B cell (primary cell): ENCODE measurements around the gene MEGF11. TPM values are rescaled to one million over a fixed set of nuclear protein-coding genes. Genes with fewer than 3 reads are reported as not detected.

Experiments used
- ATAC-seq: fragments of 200-7000 bp; cut with Tn5 transposase; one replicate; pipeline ENCODE4 v1.10.0; 2021; ENCODE audit warnings: low read depth, mild to moderate bottlenecking, moderate number of reproducible peaks, moderate library complexity
- CTCF ChIA-PET: fragments of 350-600 bp; sonication (Branson Sonifier 250); formaldehyde crosslinking; loops from one replicate; lab custom pipeline; 2021; ENCODE audit warnings: antibody characterized with exemption, inconsistent platforms; lab: Charles Lee
- POLR2A ChIA-PET: fragments of 350-600 bp; sonication (Branson Sonifier 250); formaldehyde crosslinking; loops from one replicate; lab custom pipeline; 2021; ENCODE audit warnings: antibody characterized with exemption; lab: Charles Lee
- DNase-seq: peaks from one replicate; pipeline ENCODE4 v3.0.0; 2013
- H2AFZ ChIP-seq: 2 replicates; pipeline ENCODE4 v1.6.1; 2012; ENCODE audit warnings: mild to moderate bottlenecking, low read depth, low read length; ENCODE audit not compliant: insufficient read depth, poor library complexity, severe bottlenecking
- H3K27ac ChIP-seq, 2 donors: 1 replicate in 1 of 2; 2 replicates in 1 of 2; pipeline ENCODE4 v1.5.1; 2012 to 2013; ENCODE audit warnings: low read length in 2 of 2, mild to moderate bottlenecking in 2 of 2, moderate library complexity in 1 of 2
- H3K27me3 ChIP-seq, 4 experiments: fragments of 200-600 bp in 1 of 4; sonication (generic) in 1 of 4; replicated peaks in 1 of 4; 1 replicate in 2 of 4; 2 replicates in 2 of 4; pipeline versions ENCODE4 v1.6.1 to v1.7.0; 2013 to 2016; ENCODE audit warnings: low read length in 3 of 4, mild to moderate bottlenecking in 2 of 4, mixed read lengths in 1 of 4, moderate library complexity in 1 of 4; ENCODE audit not compliant: insufficient read depth in 4 of 4, control insufficient read depth in 3 of 4; ENCODE audit errors: control extremely low read depth in 1 of 4
- H3K36me3 ChIP-seq, 2 experiments: replicated peaks in 1 of 2; 1 replicate in 1 of 2; 2 replicates in 1 of 2; pipeline versions ENCODE4 v1.6.1 to v1.7.1; 2013; ENCODE audit warnings: low read length in 1 of 2; ENCODE audit not compliant: insufficient read depth in 2 of 2, control insufficient read depth in 1 of 2; ENCODE audit errors: control extremely low read depth in 1 of 2, extremely low read depth in 1 of 2
- H3K4me1 ChIP-seq, 2 donors: fragments of 200-600 bp in 1 of 2; sonication (generic) in 1 of 2; 1 replicate in 1 of 2; 2 replicates in 1 of 2; pipeline versions ENCODE4 v1.5.1 to v1.6.1; 2013 to 2017; ENCODE audit warnings: low read length in 2 of 2; ENCODE audit not compliant: control insufficient read depth in 2 of 2, insufficient read depth in 2 of 2
- H3K4me2 ChIP-seq: replicated peaks from 2 replicates; pipeline ENCODE3; 2012; ENCODE audit warnings: mild to moderate bottlenecking, low read depth, low read length; ENCODE audit not compliant: poor library complexity, severe bottlenecking
- H3K4me3 ChIP-seq, 5 experiments: fragments of 200-600 bp in 1 of 5; sonication (generic) in 1 of 5; 1 replicate in 3 of 5; 2 replicates in 2 of 5; pipeline versions ENCODE4 v1.5.1 to v1.7.0; 2011 to 2016; ENCODE audit warnings: low read length in 4 of 5, mild to moderate bottlenecking in 4 of 5, low read depth in 2 of 5, control low read depth in 1 of 5, moderate library complexity in 1 of 5; ENCODE audit not compliant: insufficient read depth in 1 of 5; ENCODE audit errors: control extremely low read depth in 1 of 5, extremely low read depth in 1 of 5
- H3K79me2 ChIP-seq: fragments of 200-600 bp; sonication (generic); one replicate; pipeline ENCODE4 v1.6.0; 2016; ENCODE audit warnings: low read length; ENCODE audit not compliant: control insufficient read depth, insufficient read depth
- H3K9ac ChIP-seq: fragments of 200-600 bp; sonication (generic); 2 replicates; pipeline ENCODE4 v1.6.1; 2017; ENCODE audit warnings: mild to moderate bottlenecking, low read length, moderate library complexity
- H3K9me3 ChIP-seq, 3 donors: one replicate each; pipeline versions ENCODE4 v1.6.1 to v1.7.1; 2013; ENCODE audit warnings: low read length in 2 of 3; ENCODE audit not compliant: control insufficient read depth in 2 of 3, insufficient read depth in 1 of 3; ENCODE audit errors: control extremely low read depth in 1 of 3
- H4K20me1 ChIP-seq: 2 replicates; pipeline ENCODE4 v1.6.0; 2012; ENCODE audit warnings: mild to moderate bottlenecking, low read length; ENCODE audit not compliant: insufficient read depth, control insufficient read depth, poor library complexity, severe bottlenecking
- H3K27ac Mint-ChIP-seq: one replicate; pipeline ENCODE4 v1.8.0; 2021; ENCODE audit warnings: mixed read lengths
- H3K27me3 Mint-ChIP-seq: one replicate; pipeline ENCODE4 v1.8.0; 2021; ENCODE audit warnings: mixed read lengths
- H3K4me1 Mint-ChIP-seq: one replicate; pipeline ENCODE4 v1.8.0; 2021; ENCODE audit warnings: mixed read lengths
- H3K4me3 Mint-ChIP-seq: one replicate; pipeline ENCODE4 v1.8.0; 2021; ENCODE audit warnings: mixed read lengths
- H3K9me3 Mint-ChIP-seq: one replicate; pipeline ENCODE4 v1.8.0; 2022; ENCODE audit warnings: mixed read lengths; ENCODE audit not compliant: insufficient read depth
- EZH2 ChIP-seq: IDR thresholded peaks from 2 replicates; pipeline ENCODE4 v1.6.1; 2012; ENCODE audit warnings: borderline replicate concordance, low read depth, mild to moderate bottlenecking, moderate library complexity, low read length; ENCODE audit not compliant: insufficient read depth, poor library complexity, severe bottlenecking
- WGBS: methylation state at CpG from one replicate; pipeline ENCODE4 v1.1.5; 2013; ENCODE audit warnings: missing lambda C conversion rate; ENCODE audit not compliant: insufficient coverage; 5-methylcytosine and 5-hydroxymethylcytosine counted together
- intact Hi-C: fragments of 100-400 bp; cut with micrococcal nuclease; formaldehyde crosslinking; loops from one replicate; pipeline ENCODE4 v1.10.0; 2022
- polyA plus RNA-seq: library from polyadenylated mRNA; depleted of rRNA; stranded (reverse); fragments of >200 nt; gene quantifications from 2 replicates; pipeline ENCODE4 v1.2.3, GENCODE V29; 2012
- total RNA-seq, 2 donors: library from RNA; stranded (reverse); fragments of 120-200 nt in 1 of 2; gene quantifications; 1 replicate in 1 of 2; 2 replicates in 1 of 2; pipeline versions ENCODE4 v1.2.3 to v1.2.4, GENCODE V29; 2013 to 2022
- TF ChIP-seq, protein P1 (sequence below): fragments of 200-600 bp; IDR thresholded peaks from one replicate; pipeline ENCODE4 v1.8.0; 2022; ENCODE audit warnings: antibody characterized with exemption, mild to moderate bottlenecking

MEGF11 gene
- total and polyA plus RNA-seq, 2 donors (not counting 1 experiment from before 2014, with no cell fraction given) = 0.04 to 0.34 TPM

DNA sequence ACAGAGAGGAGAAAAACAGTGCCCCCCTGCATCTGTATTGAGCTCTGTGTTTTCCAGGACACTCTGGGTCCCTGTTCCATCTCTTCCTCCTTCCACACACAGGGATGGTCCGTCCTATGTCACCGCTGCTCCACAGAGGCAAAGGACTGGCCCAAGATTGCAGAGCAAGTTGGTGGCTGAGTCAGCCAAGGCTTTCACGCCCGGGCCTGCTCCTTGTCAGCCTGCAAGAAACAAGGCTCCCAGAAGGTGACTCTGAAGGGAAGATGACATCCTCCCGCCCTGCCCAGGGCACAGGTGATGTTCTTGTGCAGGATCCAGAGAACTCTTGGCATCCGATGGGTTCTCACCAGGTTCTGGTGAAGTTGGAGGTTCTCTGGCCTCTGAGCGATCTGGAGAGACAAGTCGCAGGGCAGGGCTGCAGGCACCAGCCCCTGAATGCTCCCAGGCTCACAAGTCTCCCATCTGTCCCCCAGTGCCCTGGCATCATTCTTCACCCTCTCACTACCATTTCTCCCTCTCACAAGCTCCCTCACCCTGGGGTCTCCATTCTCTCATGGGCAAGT is 138.6 kb downstream of the MEGF11 start:
- H3K27ac Mint-ChIP-seq = no peak overlapping the region
- no peaks in the 10 kb centered on the region for H3K9me3 Mint-ChIP-seq
- H3K4me3 Mint-ChIP-seq = no peak overlapping the region
- no peak overlapping the region for H3K4me3 ChIP-seq
- no peak overlapping the region for H3K27ac ChIP-seq
- DNase-seq (no peak), ATAC-seq (no peak)
- H3K9ac ChIP-seq = no peak overlapping the region
- no peak for TF ChIP-seq EZH2
- TF ChIP-seq, protein P1, sequence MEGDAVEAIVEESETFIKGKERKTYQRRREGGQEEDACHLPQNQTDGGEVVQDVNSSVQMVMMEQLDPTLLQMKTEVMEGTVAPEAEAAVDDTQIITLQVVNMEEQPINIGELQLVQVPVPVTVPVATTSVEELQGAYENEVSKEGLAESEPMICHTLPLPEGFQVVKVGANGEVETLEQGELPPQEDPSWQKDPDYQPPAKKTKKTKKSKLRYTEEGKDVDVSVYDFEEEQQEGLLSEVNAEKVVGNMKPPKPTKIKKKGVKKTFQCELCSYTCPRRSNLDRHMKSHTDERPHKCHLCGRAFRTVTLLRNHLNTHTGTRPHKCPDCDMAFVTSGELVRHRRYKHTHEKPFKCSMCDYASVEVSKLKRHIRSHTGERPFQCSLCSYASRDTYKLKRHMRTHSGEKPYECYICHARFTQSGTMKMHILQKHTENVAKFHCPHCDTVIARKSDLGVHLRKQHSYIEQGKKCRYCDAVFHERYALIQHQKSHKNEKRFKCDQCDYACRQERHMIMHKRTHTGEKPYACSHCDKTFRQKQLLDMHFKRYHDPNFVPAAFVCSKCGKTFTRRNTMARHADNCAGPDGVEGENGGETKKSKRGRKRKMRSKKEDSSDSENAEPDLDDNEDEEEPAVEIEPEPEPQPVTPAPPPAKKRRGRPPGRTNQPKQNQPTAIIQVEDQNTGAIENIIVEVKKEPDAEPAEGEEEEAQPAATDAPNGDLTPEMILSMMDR = no peak
- ChIA-PET CTCF (interaction anchor here (1.0 kb wide), 1 partner anchor 11 kb away, joined by 3 read pairs; no protein-coding TSS in a partner anchor), POLR2A (no interaction called here)
- peaks cover 0 to 3% of the 10 kb centered on the region in 2 donors for H3K4me1 ChIP-seq
- H3K27me3 ChIP-seq = peaks cover 0 to 2% (median 0%) of the 10 kb centered on the region in 4 experiments
- peaks cover 3% of the 10 kb centered on the region for H3K4me1 Mint-ChIP-seq
- H3K4me2 ChIP-seq = no peak overlapping the region
- WGBS = 90% methylated on average over 8 of the region's 8 CpGs
- H2AFZ ChIP-seq = no peak overlapping the region
- no peaks in the 10 kb centered on the region for H3K79me2 ChIP-seq
- no peaks in the 10 kb centered on the region for H3K36me3 ChIP-seq
- H3K9me3 ChIP-seq = no peaks in the 10 kb centered on the region
- H3K27me3 Mint-ChIP-seq = peaks cover 41% of the 10 kb centered on the region
- intact Hi-C loops = no loop called here
- no peaks in the 10 kb centered on the region for H4K20me1 ChIP-seq

DNA sequence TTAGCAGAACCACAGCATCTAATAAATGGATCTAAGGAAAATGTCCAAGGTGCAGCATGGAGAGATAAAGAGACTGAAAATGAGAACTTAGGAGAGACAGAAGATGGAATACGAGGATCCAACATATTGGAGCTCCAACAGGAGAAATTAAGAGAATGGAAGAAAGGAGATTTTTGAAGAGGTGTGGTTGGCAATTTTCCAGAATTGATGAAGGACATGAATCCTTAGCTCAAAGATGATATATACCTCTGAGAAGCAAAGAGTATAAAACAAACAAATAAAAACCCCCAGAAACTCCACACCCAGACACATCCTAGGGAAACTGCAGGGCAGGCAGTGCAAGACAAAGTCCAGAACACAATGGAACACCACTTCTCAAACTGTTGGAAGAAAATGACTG is 141.2 kb downstream of the MEGF11 start:
- Histone ChIP-seq H3K79me2 (no peaks in the 10 kb centered on the region), H4K20me1 (no peaks in the 10 kb centered on the region), H3K36me3 (no peaks in the 10 kb centered on the region), H3K27ac (no peak overlapping the region), H3K4me1 (peaks cover 0 to 3% of the 10 kb centered on the region in 2 donors), H3K9me3 (no peaks in the 10 kb centered on the region), H3K9ac (no peak overlapping the region), H3K27me3 (peaks cover 0 to 3% (median 1%) of the 10 kb centered on the region in 4 experiments), H3K4me3 (no peak overlapping the region), H3K4me2 (no peak overlapping the region), H2AFZ (no peak overlapping the region)
- Mint-ChIP-seq H3K9me3 (no peaks in the 10 kb centered on the region), H3K27ac (no peak overlapping the region), H3K4me1 (peaks cover 3% of the 10 kb centered on the region), H3K4me3 (no peak overlapping the region), H3K27me3 (peaks cover 47% of the 10 kb centered on the region)
- CTCF ChIA-PET = interaction anchor here (0.6 kb wide), 1 partner anchor 9 kb away, joined by 4 read pairs; no protein-coding TSS in a partner anchor
- POLR2A ChIA-PET = no interaction called here
- TF ChIP-seq EZH2 = no peak
- TF ChIP-seq, protein P1 = no peak
- 100% methylated on average over 1 of the region's 1 CpG for WGBS
- ATAC-seq = no peak
- intact Hi-C loops = no loop called here
- DNase-seq = no peak
